C4-2B (cell line): ENCODE measurements around the gene EML6.

Experiments
- ZFX ChIP-seq: fragments of 450-650 bp; IDR thresholded peaks from 2 replicates; pipeline ENCODE4 v1.6.1; 2017
- TF ChIP-seq, protein P1 (sequence below): fragments of 450-650 bp; conservative IDR thresholded peaks from 2 replicates; pipeline ENCODE4 v1.5.1; 2017; ENCODE audit warnings: mild to moderate bottlenecking

DNA sequence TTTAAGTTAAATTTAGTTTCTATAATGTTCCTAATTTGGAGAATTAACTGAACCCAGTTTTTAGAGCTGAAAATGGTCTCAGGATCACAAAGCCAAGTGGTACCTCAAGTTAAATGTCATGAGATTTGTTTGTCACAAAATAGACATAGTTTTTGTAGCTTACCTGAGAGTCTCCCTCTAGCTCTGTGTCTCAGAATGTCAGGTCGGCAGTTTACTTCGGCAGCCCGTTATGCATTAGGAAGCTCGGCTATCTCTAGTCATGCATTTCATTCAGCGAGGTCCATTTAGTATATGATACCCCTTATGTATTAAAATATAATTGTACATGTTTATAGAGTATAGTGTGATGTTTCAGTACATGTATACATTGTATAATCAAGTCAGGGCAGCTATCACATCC is 155.6 kb downstream of the EML6 start:
- TF ChIP-seq, protein P1, sequence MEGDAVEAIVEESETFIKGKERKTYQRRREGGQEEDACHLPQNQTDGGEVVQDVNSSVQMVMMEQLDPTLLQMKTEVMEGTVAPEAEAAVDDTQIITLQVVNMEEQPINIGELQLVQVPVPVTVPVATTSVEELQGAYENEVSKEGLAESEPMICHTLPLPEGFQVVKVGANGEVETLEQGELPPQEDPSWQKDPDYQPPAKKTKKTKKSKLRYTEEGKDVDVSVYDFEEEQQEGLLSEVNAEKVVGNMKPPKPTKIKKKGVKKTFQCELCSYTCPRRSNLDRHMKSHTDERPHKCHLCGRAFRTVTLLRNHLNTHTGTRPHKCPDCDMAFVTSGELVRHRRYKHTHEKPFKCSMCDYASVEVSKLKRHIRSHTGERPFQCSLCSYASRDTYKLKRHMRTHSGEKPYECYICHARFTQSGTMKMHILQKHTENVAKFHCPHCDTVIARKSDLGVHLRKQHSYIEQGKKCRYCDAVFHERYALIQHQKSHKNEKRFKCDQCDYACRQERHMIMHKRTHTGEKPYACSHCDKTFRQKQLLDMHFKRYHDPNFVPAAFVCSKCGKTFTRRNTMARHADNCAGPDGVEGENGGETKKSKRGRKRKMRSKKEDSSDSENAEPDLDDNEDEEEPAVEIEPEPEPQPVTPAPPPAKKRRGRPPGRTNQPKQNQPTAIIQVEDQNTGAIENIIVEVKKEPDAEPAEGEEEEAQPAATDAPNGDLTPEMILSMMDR, result no peak
- TF ChIP-seq ZFX, result no peak
